ENCODE data around the gene CELSR1. TPM values are rescaled to one million over a fixed set of nuclear protein-coding genes. Genes with fewer than 3 reads are reported as not detected.

The CELSR1 gene
- total RNA-seq, 1 experiment from 2014 or later: 22.6 TPM

- no peak overlapping the region for H2BK120ac ChIP-seq (ENCODE audit: low read depth, low read length, poor library complexity, severe bottlenecking)
These were observed 211.2 kb downstream of the CELSR1 start for GRCh38 chr22:46326066-46326680.

More at GRCh38 chr22:46326066-46326680, 211.2 kb downstream of the CELSR1 start:
- Histone ChIP-seq H2AFZ (ENCODE audit: low read length) (no peak overlapping the region), H3K23ac (ENCODE audit: insufficient read length, low read depth, low read length) (no peak overlapping the region), H3K23me2 (ENCODE audit: insufficient read length, low read depth, low read length, poor library complexity, severe bottlenecking) (no peaks in the 10 kb centered on the region), H2AK5ac (ENCODE audit: insufficient read length, low read length) (no peak overlapping the region), H3K79me2 (ENCODE audit: insufficient read depth, low read length) (no peaks in the 10 kb centered on the region), H3T11ph (ENCODE audit: low read length) (no peak overlapping the region), H4K5ac (ENCODE audit: insufficient read length, low read depth, low read length) (no peak overlapping the region), H3K4me2 (ENCODE audit: insufficient read depth, insufficient read length, low read length) (no peak overlapping the region), H3K9ac (ENCODE audit: extremely low read depth, insufficient read length, low read length) (no peak overlapping the region), H3K9me3 (ENCODE audit: control insufficient read depth, low read depth, low read length) (no peaks in the 10 kb centered on the region), H3K18ac (ENCODE audit: insufficient read length, low read depth, low read length) (no peak overlapping the region), H2BK5ac (ENCODE audit: insufficient read length, low read length) (no peak overlapping the region), H3K14ac (ENCODE audit: insufficient read depth, low read length) (no peak overlapping the region), H4K20me1 (ENCODE audit: control insufficient read depth, insufficient read depth, insufficient read length) (no peaks in the 10 kb centered on the region), H2BK15ac (ENCODE audit: low read depth, low read length) (no peak overlapping the region), H2BK12ac (ENCODE audit: insufficient read length, low read depth, low read length) (no peak overlapping the region), H4K8ac (replicated peaks; ENCODE audit: insufficient read length, low read depth, low read length) (no peak overlapping the region), H3K4me1 (ENCODE audit: insufficient read depth, low read length) (no peaks in the 10 kb centered on the region), H4K91ac (ENCODE audit: insufficient read length, low read depth, low read length) (no peak overlapping the region), H3K56ac (ENCODE audit: insufficient read length, low read depth, low read length) (no peak overlapping the region), H3K79me1 (ENCODE audit: insufficient read depth, low read depth, low read length, poor library complexity, severe bottlenecking) (no peaks in the 10 kb centered on the region), H3K27ac (ENCODE audit: insufficient read length, low read depth, low read length) (no peak overlapping the region), H3K4ac (ENCODE audit: low read depth, low read length) (no peak overlapping the region), H3K27me3 (ENCODE audit: insufficient read depth, low read length) (no peaks in the 10 kb centered on the region), H2BK20ac (ENCODE audit: low read depth, low read length, poor library complexity, severe bottlenecking) (no peak overlapping the region)
- no CpG with 5 or more reads among the region's 23 CpGs for WGBS (ENCODE audit: extremely low coverage, insufficient read length, low lambda C conversion rate)
- H3K27ac Mint-ChIP-seq: no peak overlapping the region; a peak in 1 of 7 replicates
- H3K4me1 Mint-ChIP-seq: no peaks in the 10 kb centered on the region
- H3K9me3 Mint-ChIP-seq: no peaks in the 10 kb centered on the region
- peaks cover 32 to 85% (median 73%) of the 10 kb centered on the region in 3 experiments; a peak in 6 of 7 replicates for H3K36me3 Mint-ChIP-seq (ENCODE audit: insufficient read depth in 1 of 3, low read depth in 3 of 3)
- H3K27me3 Mint-ChIP-seq (ENCODE audit: low read depth): no peaks in the 10 kb centered on the region
- no peak overlapping the region for H3K4me3 Mint-ChIP-seq
- DNase-seq: no peak
- TF ChIP-seq CTCF (conservative IDR thresholded peaks at IDR 0.05): no peak

Measured in H9 (cell line).